ENCODE results near the gene FAXDC2. TPM values are rescaled to one million over a fixed set of nuclear protein-coding genes. Genes with fewer than 3 reads are reported as not detected.
A peak's percentile ranks its signal among the peaks of the same experiment; 100 is the strongest.

FAXDC2 gene
- total RNA-seq, 2 experiments from 2014 or later, result 0.14 TPM; not detected in 1

- H3K9me3 Mint-ChIP-seq (ENCODE audit: low read depth), result no peaks in the 10 kb centered on the region
- H3K27ac Mint-ChIP-seq, result peak overlapping the region; percentile 15
- H3K36me3 Mint-ChIP-seq (ENCODE audit: low read depth), result peaks cover 59% of the 10 kb centered on the region
- intact Hi-C loops (cut with DNase I, micrococcal nuclease), result no loop called here
- H3K4me1 Mint-ChIP-seq, result peaks cover 3% of the 10 kb centered on the region
- ChIA-PET POLR2A (no interaction called here), CTCF (interaction anchor here (0.6 to 0.7 kb wide), 2 partner anchors 23 to 26 kb away, joined by 3 read pairs; no protein-coding TSS in a partner anchor)
- ATAC-seq (no peak), DNase-seq (no peak)
- no peak overlapping the region for H3K4me3 Mint-ChIP-seq
- H3K27me3 Mint-ChIP-seq, result no peaks in the 10 kb centered on the region
Observed at GRCh38 chr5:154793599-154794524, 56.5 kb downstream of the FAXDC2 start.

GRCh38 chr5:154791535-154791934 is 58.9 kb downstream of the FAXDC2 start:
- H3K4me1 Mint-ChIP-seq, result peaks cover 23% of the 10 kb centered on the region
- no peak overlapping the region for H3K27ac Mint-ChIP-seq
- DNase-seq, result no peak
- intact Hi-C loops (cut with DNase I, micrococcal nuclease), result no loop called here
- no peak for ATAC-seq
- CTCF ChIA-PET, result interaction anchor here (0.7 to 1.8 kb wide), 5 partner anchors 9 to 142 kb away, joined by 3 to 5 read pairs (median 3); no protein-coding TSS in a partner anchor
- peaks cover 55% of the 10 kb centered on the region for H3K36me3 Mint-ChIP-seq (ENCODE audit: low read depth)
- H3K4me3 Mint-ChIP-seq, result no peak overlapping the region
- H3K9me3 Mint-ChIP-seq (ENCODE audit: low read depth), result no peaks in the 10 kb centered on the region
- POLR2A ChIA-PET, result no interaction called here
- H3K27me3 Mint-ChIP-seq, result no peaks in the 10 kb centered on the region

DNA sequence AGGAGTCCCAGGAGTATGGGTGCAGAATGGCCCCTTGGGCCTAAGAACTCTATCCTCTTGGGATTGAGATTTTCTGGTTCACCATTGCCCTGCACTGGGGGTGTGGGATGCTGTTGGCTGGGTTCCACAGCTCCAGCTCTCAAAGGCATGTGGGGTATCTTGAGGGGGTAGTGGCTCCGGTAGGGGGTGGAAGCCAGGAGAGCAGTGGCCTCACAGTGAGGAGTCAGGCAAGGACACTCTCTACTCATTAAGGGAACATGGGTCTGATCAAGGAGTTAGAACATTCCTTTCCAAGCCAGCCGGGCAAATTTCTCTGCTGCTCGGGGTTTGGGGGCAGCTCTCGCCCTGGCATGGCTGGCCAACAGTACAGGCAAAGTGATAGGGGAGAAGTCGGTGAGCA is 62.2 kb downstream of the FAXDC2 start:
- intact Hi-C loops (cut with DNase I, micrococcal nuclease), result no loop called here
- Mint-ChIP-seq H3K9me3 (ENCODE audit: low read depth) (no peaks in the 10 kb centered on the region), H3K27me3 (no peaks in the 10 kb centered on the region), H3K4me1 (peaks cover 51% of the 10 kb centered on the region), H3K27ac (peak overlapping the region; percentile 85), H3K36me3 (ENCODE audit: low read depth) (peaks cover 34% of the 10 kb centered on the region), H3K4me3 (no peak overlapping the region)
- ATAC-seq (no peak), DNase-seq (no peak)
- CTCF ChIA-PET, result interaction anchor here (0.6 to 1.0 kb wide), 2 partner anchors 15 to 254 kb away, joined by 3 read pairs; no protein-coding TSS in a partner anchor
- POLR2A ChIA-PET, result no interaction called here

DNA sequence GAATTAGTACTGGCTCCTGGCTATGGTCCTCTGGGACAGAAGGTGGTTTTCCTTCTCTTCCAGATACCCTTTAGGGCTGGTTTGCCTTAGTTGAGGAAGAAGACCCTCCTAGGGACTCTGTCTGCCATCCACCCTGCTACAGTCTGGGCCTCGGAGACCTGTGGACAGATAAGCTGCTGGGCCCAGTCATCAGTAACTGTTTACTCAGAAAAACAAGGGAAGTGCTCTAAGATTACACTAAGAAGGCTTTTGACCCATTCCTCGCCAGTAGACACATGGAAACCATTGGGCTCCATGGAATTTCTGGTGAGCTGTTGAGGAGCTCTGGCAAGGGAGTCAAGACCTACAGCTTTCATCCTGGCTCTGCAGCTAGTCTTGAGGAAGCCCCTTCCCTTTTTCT is 64.0 kb downstream of the FAXDC2 start:
- H3K27ac Mint-ChIP-seq, result peak overlapping the region; percentile 25
- peaks cover 69% of the 10 kb centered on the region for H3K4me1 Mint-ChIP-seq
- ChIA-PET POLR2A (interaction anchor here (0.7 kb wide), 1 partner anchor 14 kb away, joined by 3 read pairs; no protein-coding TSS in a partner anchor), CTCF (interaction anchor here (0.6 kb wide), 1 partner anchor 15 kb away, joined by 4 read pairs; no protein-coding TSS in a partner anchor)
- H3K9me3 Mint-ChIP-seq (ENCODE audit: low read depth), result no peaks in the 10 kb centered on the region
- H3K4me3 Mint-ChIP-seq, result no peak overlapping the region
- no peak for ATAC-seq
- H3K27me3 Mint-ChIP-seq, result no peaks in the 10 kb centered on the region
- intact Hi-C loops (cut with DNase I, micrococcal nuclease), result no loop called here
- peaks cover 20% of the 10 kb centered on the region for H3K36me3 Mint-ChIP-seq (ENCODE audit: low read depth)
- DNase-seq, result no peak

DNA sequence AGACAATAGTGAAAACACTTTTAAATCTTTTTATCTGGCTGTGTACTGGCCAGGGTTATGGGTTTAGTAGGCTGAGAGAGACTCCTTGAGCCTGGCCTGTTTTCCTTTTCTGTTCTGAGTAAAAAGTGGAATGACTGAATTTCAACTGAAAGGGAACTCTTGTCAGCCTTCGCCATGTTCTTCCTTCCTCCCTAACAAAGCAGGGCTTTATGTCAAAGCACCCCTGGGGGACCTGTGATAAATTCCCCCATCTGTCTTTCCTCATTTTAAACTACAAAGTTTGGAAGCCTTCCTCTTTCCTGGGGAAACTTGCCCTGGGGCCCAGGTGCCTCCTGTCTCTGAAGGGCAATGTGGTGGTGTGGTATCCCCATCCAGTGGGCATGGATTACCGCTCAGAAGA is 65.5 kb downstream of the FAXDC2 start:
- Mint-ChIP-seq H3K4me1 (peaks cover 85% of the 10 kb centered on the region), H3K36me3 (ENCODE audit: low read depth) (peaks cover 11% of the 10 kb centered on the region), H3K27me3 (no peaks in the 10 kb centered on the region), H3K27ac (peak overlapping the region; percentile 75), H3K4me3 (no peak overlapping the region), H3K9me3 (ENCODE audit: low read depth) (no peaks in the 10 kb centered on the region)
- POLR2A ChIA-PET, result interaction anchor here (1.2 kb wide), 1 partner anchor 31 kb away, joined by 4 read pairs; no protein-coding TSS in a partner anchor
- DNase-seq (no peak), ATAC-seq (peak; percentile 13)
- intact Hi-C loops (cut with DNase I, micrococcal nuclease), result no loop called here
- CTCF ChIA-PET, result interaction anchor here (0.8 kb wide), 1 partner anchor 18 kb away, joined by 3 read pairs; no protein-coding TSS in a partner anchor

GRCh38 chr5:154783774-154784460 is 66.5 kb downstream of the FAXDC2 start:
- no peak overlapping the region for H3K4me3 Mint-ChIP-seq

DNA sequence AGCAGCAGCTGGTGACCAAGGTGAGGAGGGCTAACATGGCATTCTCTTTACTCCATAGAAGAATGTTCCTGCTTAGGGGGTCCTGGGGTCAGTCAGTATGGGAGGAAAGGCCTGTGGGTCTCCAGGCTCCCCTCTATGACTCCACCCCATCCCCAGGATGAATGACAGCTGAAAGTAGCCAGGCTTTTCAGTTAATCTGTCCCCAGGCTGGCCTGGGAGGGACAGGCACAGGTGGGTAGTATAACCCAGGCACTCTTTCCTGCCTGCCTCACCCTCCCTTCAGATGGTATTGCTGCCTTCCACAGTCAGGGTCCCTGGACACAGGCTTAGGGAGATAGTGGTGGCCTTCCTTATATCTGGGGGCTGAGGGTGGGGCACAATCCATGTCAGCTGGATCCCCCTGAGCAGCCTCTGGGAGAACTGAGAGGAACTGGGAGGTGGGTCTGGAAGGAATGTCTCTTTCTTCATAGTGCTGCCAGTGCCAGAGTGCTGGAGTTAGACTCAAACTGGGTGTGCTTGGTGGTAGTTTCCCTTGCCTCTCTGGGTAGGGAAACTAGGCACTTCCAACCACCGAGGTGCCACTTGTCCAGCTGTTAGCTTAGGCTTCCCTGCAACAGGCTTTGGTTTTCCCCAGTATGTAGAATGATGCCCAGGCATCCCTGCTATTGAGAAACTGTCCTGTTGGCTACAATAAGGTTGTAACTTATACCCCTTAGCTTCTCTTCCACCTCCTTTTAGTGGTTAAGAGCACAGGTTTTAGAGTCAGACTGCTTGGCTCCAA is 67.4 kb downstream of the FAXDC2 start:
- H3K4me3 Mint-ChIP-seq, result no peak overlapping the region
- no peaks in the 10 kb centered on the region for H3K27me3 Mint-ChIP-seq
- H3K9me3 Mint-ChIP-seq (ENCODE audit: low read depth), result no peaks in the 10 kb centered on the region
- CTCF ChIA-PET, result interaction anchor here (0.6 to 1.2 kb wide), 4 partner anchors 9 to 36 kb away, joined by 3 to 4 read pairs (median 3); no protein-coding TSS in a partner anchor
- POLR2A ChIA-PET, result interaction anchor here (1.0 kb wide), 1 partner anchor 21 kb away, joined by 3 read pairs; no protein-coding TSS in a partner anchor
- peaks cover 93% of the 10 kb centered on the region for H3K4me1 Mint-ChIP-seq
- H3K36me3 Mint-ChIP-seq (ENCODE audit: low read depth), result peaks cover 8% of the 10 kb centered on the region
- ATAC-seq, result no peak
- peak overlapping the region; percentile 61 for H3K27ac Mint-ChIP-seq
- no peak for DNase-seq
- intact Hi-C loops (cut with DNase I, micrococcal nuclease), result no loop called here

More at GRCh38 chr5:154783774-154784460, 66.5 kb downstream of the FAXDC2 start:
- Mint-ChIP-seq H3K4me1 (peaks cover 94% of the 10 kb centered on the region), H3K27me3 (no peaks in the 10 kb centered on the region), H3K9me3 (ENCODE audit: low read depth) (no peaks in the 10 kb centered on the region), H3K36me3 (ENCODE audit: low read depth) (peaks cover 9% of the 10 kb centered on the region), H3K27ac (peak overlapping the region; percentile 75)
- ChIA-PET POLR2A (interaction anchor here (1.0 to 1.2 kb wide), 2 partner anchors 22 to 30 kb away, joined by 3 to 4 read pairs; no protein-coding TSS in a partner anchor), CTCF (interaction anchor here (0.7 to 1.2 kb wide), 3 partner anchors 11 to 22 kb away, joined by 3 read pairs; no protein-coding TSS in a partner anchor)
- no peak for DNase-seq
- peak; percentile 48 for ATAC-seq
- intact Hi-C loops (cut with DNase I, micrococcal nuclease), result no loop called here

- Mint-ChIP-seq H3K27me3 (no peaks in the 10 kb centered on the region), H3K4me3 (no peak overlapping the region), H3K9me3 (ENCODE audit: low read depth) (no peaks in the 10 kb centered on the region), H3K36me3 (ENCODE audit: low read depth) (peaks cover 8% of the 10 kb centered on the region), H3K4me1 (peaks cover 88% of the 10 kb centered on the region), H3K27ac (peak overlapping the region; percentile 11)
- DNase-seq, result no peak
- CTCF ChIA-PET, result interaction anchor here (0.7 to 1.0 kb wide), 2 partner anchors 10 to 37 kb away, joined by 3 to 4 read pairs; no protein-coding TSS in a partner anchor
- POLR2A ChIA-PET, result no interaction called here
- ATAC-seq, result no peak
- intact Hi-C loops (cut with DNase I, micrococcal nuclease), result no loop called here
Observed at GRCh38 chr5:154782326-154782725, 68.1 kb downstream of the FAXDC2 start.

- Mint-ChIP-seq H3K4me3 (no peak overlapping the region), H3K4me1 (peaks cover 74% of the 10 kb centered on the region), H3K36me3 (ENCODE audit: low read depth) (peaks cover 5% of the 10 kb centered on the region), H3K27me3 (no peaks in the 10 kb centered on the region), H3K27ac (peak overlapping the region; percentile 77), H3K9me3 (ENCODE audit: low read depth) (no peaks in the 10 kb centered on the region)
- intact Hi-C loops (cut with DNase I, micrococcal nuclease), result no loop called here
- ATAC-seq, result no peak
- CTCF ChIA-PET, result interaction anchor here (0.6 kb wide), 1 partner anchor 56 kb away, joined by 4 read pairs; no protein-coding TSS in a partner anchor
- no peak for DNase-seq
- POLR2A ChIA-PET, result interaction anchor here (0.7 kb wide), 1 partner anchor 89 kb away, joined by 3 read pairs; no protein-coding TSS in a partner anchor
Observed at GRCh38 chr5:154780128-154780527, 70.3 kb downstream of the FAXDC2 start.

GRCh38 chr5:154779105-154779504 is 71.3 kb downstream of the FAXDC2 start:
- intact Hi-C loops (cut with DNase I, micrococcal nuclease), result no loop called here
- Mint-ChIP-seq H3K4me1 (peaks cover 71% of the 10 kb centered on the region), H3K27ac (no peak overlapping the region), H3K27me3 (no peaks in the 10 kb centered on the region), H3K4me3 (no peak overlapping the region), H3K36me3 (ENCODE audit: low read depth) (peaks cover 10% of the 10 kb centered on the region), H3K9me3 (ENCODE audit: low read depth) (no peaks in the 10 kb centered on the region)
- DNase-seq (no peak), ATAC-seq (no peak)
- ChIA-PET POLR2A (no interaction called here), CTCF (interaction anchor here (0.9 kb wide), 1 partner anchor 11 kb away, joined by 4 read pairs; no protein-coding TSS in a partner anchor)
